OCI-LY1 (cell line): ENCODE data around the gene TRAPPC2L.
A peak's percentile ranks its signal among the peaks of the same experiment; 100 is the strongest.

Experiments used
- H2AFZ ChIP-seq: fragments of 200-600 bp; sonication (generic), shearing (Covaris generic); 2 replicates; pipeline ENCODE4 v1.6.0; 2014; ENCODE audit warnings: antibody characterized with exemption, mild to moderate bottlenecking, low read length
- H3F3A ChIP-seq: fragments of 200-600 bp; sonication (generic), shearing (Covaris generic); 2 replicates; pipeline ENCODE4 v1.6.0; 2014; ENCODE audit warnings: mild to moderate bottlenecking, antibody characterized with exemption, low read length, moderate library complexity; ENCODE audit not compliant: insufficient read depth
- H3K27ac ChIP-seq: fragments of 200-600 bp; sonication (generic); 2 replicates; pipeline ENCODE4 v1.5.1; 2014; ENCODE audit warnings: low read length, mixed run types, mild to moderate bottlenecking, low read depth; ENCODE audit not compliant: poor library complexity, severe bottlenecking
- H3K27me3 ChIP-seq: fragments of 200-600 bp; sonication (generic); 2 replicates; pipeline ENCODE4 v1.6.0; 2014; ENCODE audit warnings: antibody characterized with exemption, mild to moderate bottlenecking, low read length, moderate library complexity; ENCODE audit not compliant: insufficient read depth
- H3K36me3 ChIP-seq: fragments of 200-600 bp; sonication (generic); 2 replicates; pipeline ENCODE4 v1.6.1; 2014; ENCODE audit warnings: mild to moderate bottlenecking, antibody characterized with exemption, low read length, moderate library complexity, mixed read lengths; ENCODE audit not compliant: insufficient read depth
- H3K4me1 ChIP-seq: fragments of 200-600 bp; sonication (generic); 2 replicates; pipeline ENCODE4 v1.5.1; 2014; ENCODE audit warnings: mild to moderate bottlenecking, low read length, moderate library complexity; ENCODE audit not compliant: insufficient read depth, severe bottlenecking
- H3K4me2 ChIP-seq: fragments of 200-600 bp; sonication (generic), shearing (Covaris generic); 2 replicates; pipeline ENCODE4 v1.6.1; 2014; ENCODE audit warnings: low read length
- H3K4me3 ChIP-seq: fragments of 200-600 bp; sonication (generic); 2 replicates; pipeline ENCODE4 v1.5.1; 2014; ENCODE audit warnings: low read length, low read depth, mild to moderate bottlenecking, mixed read lengths; ENCODE audit not compliant: poor library complexity, severe bottlenecking
- H3K79me2 ChIP-seq: fragments of 200-600 bp; shearing (Covaris generic); 2 replicates; pipeline ENCODE4 v1.6.1; 2016; ENCODE audit warnings: mixed run types, low read length, mixed read lengths; ENCODE audit not compliant: insufficient read depth
- H3K9ac ChIP-seq: fragments of 200-600 bp; sonication (generic), shearing (Covaris generic); 2 replicates; pipeline ENCODE4 v1.6.1; 2014; ENCODE audit warnings: mild to moderate bottlenecking, low read length, mixed read lengths
- H3K9me2 ChIP-seq: fragments of 200-600 bp; sonication (generic), shearing (Covaris generic); 2 replicates; pipeline ENCODE4 v1.6.1; 2014; ENCODE audit warnings: low read depth, mild to moderate bottlenecking, low read length, mixed read lengths
- H3K9me3 ChIP-seq: fragments of 200-600 bp; shearing (Covaris generic); 2 replicates; pipeline ENCODE4 v1.6.1; 2014; ENCODE audit warnings: low read length, mixed read lengths
- H4K20me1 ChIP-seq: fragments of 200-600 bp; sonication (generic), shearing (Covaris generic); 2 replicates; pipeline ENCODE4 v1.6.0; 2016; ENCODE audit warnings: mild to moderate bottlenecking, low read length; ENCODE audit not compliant: insufficient read depth
- EZH2 ChIP-seq: fragments of 200-600 bp; sonication (generic), shearing (Covaris generic); IDR thresholded peaks from 2 replicates; pipeline ENCODE4 v1.8.0; 2017; ENCODE audit warnings: borderline replicate concordance, mixed run types, mild to moderate bottlenecking, antibody characterized with exemption, low read length, moderate library complexity, mixed read lengths
- TF ChIP-seq, protein P1 (sequence below): fragments of 200-600 bp; sonication (generic), shearing (Covaris generic); IDR thresholded peaks from 2 replicates; pipeline ENCODE4 v1.5.1; 2017; ENCODE audit warnings: mild to moderate bottlenecking, antibody characterized with exemption, low read length, moderate library complexity, mixed read lengths

Gene TRAPPC2L

GRCh38 chr16:88839026-88839529 is 17.8 kb upstream of the TRAPPC2L start:
- H3K4me1 ChIP-seq = no peaks in the 10 kb centered on the region
- TF ChIP-seq, protein P1, sequence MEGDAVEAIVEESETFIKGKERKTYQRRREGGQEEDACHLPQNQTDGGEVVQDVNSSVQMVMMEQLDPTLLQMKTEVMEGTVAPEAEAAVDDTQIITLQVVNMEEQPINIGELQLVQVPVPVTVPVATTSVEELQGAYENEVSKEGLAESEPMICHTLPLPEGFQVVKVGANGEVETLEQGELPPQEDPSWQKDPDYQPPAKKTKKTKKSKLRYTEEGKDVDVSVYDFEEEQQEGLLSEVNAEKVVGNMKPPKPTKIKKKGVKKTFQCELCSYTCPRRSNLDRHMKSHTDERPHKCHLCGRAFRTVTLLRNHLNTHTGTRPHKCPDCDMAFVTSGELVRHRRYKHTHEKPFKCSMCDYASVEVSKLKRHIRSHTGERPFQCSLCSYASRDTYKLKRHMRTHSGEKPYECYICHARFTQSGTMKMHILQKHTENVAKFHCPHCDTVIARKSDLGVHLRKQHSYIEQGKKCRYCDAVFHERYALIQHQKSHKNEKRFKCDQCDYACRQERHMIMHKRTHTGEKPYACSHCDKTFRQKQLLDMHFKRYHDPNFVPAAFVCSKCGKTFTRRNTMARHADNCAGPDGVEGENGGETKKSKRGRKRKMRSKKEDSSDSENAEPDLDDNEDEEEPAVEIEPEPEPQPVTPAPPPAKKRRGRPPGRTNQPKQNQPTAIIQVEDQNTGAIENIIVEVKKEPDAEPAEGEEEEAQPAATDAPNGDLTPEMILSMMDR = peak; percentile 17; the same call in 1 of the 2 replicates
- TF ChIP-seq EZH2 = no peak
- no peaks in the 10 kb centered on the region for H3K27me3 ChIP-seq
- H3K9me3 ChIP-seq = no peaks in the 10 kb centered on the region
- H3K27ac ChIP-seq = no peak overlapping the region
- no peak overlapping the region for H3K4me2 ChIP-seq
- H3K79me2 ChIP-seq = no peaks in the 10 kb centered on the region
- no peaks in the 10 kb centered on the region for H3K36me3 ChIP-seq
- H3F3A ChIP-seq = no peaks in the 10 kb centered on the region
- H3K9me2 ChIP-seq = no peaks in the 10 kb centered on the region
- no peaks in the 10 kb centered on the region for H4K20me1 ChIP-seq
- H3K9ac ChIP-seq = no peak overlapping the region
- no peak overlapping the region for H3K4me3 ChIP-seq
- H2AFZ ChIP-seq = no peak overlapping the region

- Histone ChIP-seq H3K4me1 (no peaks in the 10 kb centered on the region), H2AFZ (no peak overlapping the region), H3K27me3 (no peaks in the 10 kb centered on the region), H3K36me3 (no peaks in the 10 kb centered on the region), H3F3A (no peaks in the 10 kb centered on the region), H3K9ac (no peak overlapping the region), H3K9me2 (no peaks in the 10 kb centered on the region), H3K27ac (no peak overlapping the region), H3K4me2 (no peak overlapping the region), H3K9me3 (no peaks in the 10 kb centered on the region), H4K20me1 (no peaks in the 10 kb centered on the region), H3K79me2 (no peaks in the 10 kb centered on the region), H3K4me3 (no peak overlapping the region)
- TF ChIP-seq EZH2 = no peak
- TF ChIP-seq, protein P1 = no peak
These were observed 17.0 kb upstream of the TRAPPC2L start for GRCh38 chr16:88839745-88840599.

DNA sequence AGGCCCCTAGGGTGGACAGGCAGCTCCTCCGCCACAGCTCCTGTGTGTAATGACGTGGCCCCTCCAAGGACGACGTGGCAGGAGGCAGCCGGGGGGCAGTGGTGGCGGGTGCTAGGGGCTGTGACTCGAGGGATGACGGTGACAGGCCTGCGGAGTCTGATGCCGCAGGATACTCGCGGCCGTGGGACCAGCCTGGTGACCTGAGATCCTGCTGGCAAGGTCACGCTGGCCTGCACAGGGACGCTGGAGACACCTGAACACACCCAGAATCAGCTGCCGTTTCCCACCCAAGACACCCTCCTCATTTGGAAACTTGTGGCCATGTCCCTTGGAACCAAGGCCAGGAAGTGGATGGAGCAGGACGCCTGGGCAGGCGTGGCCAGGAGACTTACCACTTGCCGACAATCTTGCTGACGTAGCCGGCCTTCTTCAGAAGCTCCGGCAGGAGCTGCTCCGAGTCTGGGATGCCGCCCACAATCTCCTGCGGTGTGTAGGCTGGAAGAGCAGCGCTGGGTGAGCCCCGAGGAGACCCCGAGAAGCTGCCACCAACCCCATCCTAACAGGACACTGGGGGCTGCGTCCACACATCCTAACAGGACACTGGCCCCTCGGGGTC is 16.2 kb upstream of the TRAPPC2L start:
- Histone ChIP-seq H4K20me1 (no peaks in the 10 kb centered on the region), H3K4me3 (no peak overlapping the region), H3K9me3 (no peaks in the 10 kb centered on the region), H2AFZ (no peak overlapping the region), H3K9me2 (no peaks in the 10 kb centered on the region), H3K79me2 (no peaks in the 10 kb centered on the region), H3K27ac (no peak overlapping the region), H3K36me3 (no peaks in the 10 kb centered on the region), H3K4me1 (no peaks in the 10 kb centered on the region), H3K27me3 (no peaks in the 10 kb centered on the region), H3F3A (no peaks in the 10 kb centered on the region), H3K4me2 (no peak overlapping the region), H3K9ac (no peak overlapping the region)
- TF ChIP-seq EZH2 = no peak
- TF ChIP-seq, protein P1 = no peak
